GM18511 (cell line): ENCODE results near the gene MEF2B.

Experiments
- ATAC-seq: cut with Tn5 transposase; IDR thresholded peaks from one replicate; pipeline ENCODE4 v1.9.1; 2021; ENCODE audit warnings: mild to moderate bottlenecking, moderate library complexity; ENCODE audit not compliant: unreplicated experiment

MEF2B gene

GRCh38 chr19:19170053-19170872 is at the start of gene MEF2B:
Gene MEF2B, minus strand, starts transcription at chr19:19170263. Its CDS starts 19,528 bp downstream, at chr19:19150735.
- ATAC-seq: peak; percentile 91

DNA sequence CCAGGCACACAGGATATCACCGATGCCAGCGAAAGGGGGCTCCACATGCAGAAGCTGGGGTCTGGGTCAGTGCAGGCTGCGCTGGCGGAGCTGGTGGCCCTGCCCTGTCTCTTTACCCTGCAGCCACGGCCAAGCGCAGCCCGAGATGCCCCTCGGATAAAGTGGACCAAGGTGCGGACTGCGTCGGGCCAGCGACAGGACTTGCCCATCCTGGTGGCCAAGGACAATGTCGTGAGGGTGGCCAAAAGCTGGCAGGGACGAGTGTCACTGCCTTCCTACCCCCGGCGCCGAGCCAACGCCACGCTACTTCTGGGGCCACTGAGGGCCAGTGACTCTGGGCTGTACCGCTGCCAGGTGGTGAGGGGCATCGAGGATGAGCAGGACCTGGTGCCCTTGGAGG is 48.8 kb upstream of the MEF2B start:
- no peak for ATAC-seq

- no peak for ATAC-seq
Measured at GRCh38 chr19:19217099-19217498, 47.0 kb upstream of the MEF2B start.

DNA sequence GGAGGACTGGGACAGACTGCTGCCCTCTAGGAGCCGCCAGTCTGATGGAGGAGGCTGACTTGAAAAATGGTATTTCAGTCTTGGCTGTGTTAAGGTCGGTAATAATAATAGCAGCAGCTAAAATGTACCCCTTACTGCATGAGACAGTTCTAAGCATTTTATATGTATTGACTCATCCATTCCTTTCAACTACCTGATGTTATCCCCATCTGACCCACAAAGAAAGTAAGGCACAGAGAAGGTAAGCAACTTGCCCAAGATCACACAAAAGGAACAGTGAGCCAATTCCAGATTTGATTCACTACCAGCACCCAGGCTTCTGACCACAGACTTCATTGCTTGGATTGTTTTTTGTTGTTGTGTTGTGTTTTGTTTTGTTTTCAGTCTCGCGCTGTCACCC is 45.7 kb upstream of the MEF2B start:
- no peak for ATAC-seq

DNA sequence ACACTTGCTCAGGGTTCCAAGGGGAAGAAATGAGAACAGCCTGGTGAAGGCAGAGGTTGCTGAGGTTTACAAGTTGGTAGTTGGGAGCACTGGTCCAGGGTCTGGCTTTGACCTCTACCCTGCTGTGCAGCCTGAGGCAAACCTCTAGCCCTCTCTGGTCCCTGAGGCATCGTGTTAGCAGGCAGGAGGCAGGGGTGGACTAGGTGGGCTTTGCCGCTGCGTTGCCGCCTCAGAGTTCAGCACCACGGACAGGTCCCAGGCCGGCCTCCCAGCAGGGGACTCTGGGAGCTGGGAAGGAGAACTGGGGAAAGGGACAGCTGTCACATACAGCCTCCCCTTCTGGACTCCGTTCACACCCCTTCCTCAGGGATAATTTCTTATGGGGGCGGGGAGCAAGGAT is 44.8 kb upstream of the MEF2B start:
- ATAC-seq: no peak

GRCh38 chr19:19214159-19214490 is 44.1 kb upstream of the MEF2B start:
- ATAC-seq: no peak

DNA sequence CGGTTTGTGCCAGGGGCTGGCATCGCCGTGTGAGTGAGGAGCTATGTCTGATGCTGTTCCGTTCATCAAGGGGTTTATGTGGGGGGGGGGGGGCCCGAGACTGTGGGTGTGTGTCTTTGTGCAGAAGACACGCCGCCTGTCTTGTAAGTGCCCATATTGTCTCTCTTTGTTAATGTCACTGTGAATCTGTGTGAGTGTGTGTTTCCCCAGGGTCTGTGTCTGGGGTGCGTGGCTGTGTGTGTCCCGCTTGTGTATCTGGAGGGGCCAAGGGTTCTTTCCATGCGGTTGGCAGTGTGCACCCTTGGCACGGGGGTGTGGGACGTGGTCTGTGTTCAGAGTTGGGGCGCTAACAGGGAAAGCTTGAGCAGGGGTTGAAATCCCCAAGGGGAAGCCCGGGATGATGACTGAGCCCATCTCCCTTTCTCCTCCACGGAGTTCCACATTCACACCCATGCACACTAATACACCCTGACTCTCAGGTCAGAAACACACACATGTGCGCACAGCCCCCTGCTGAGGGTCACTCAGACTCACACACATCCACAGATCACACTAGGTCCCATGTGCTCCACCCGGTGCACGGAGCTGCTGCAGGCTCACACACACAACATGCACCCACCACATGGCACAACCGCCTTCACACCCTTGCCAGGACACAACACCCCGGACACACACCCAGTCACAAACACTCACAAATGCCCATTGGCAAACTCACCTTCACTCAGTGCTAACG is 43.5 kb upstream of the MEF2B start:
- no peak for ATAC-seq

DNA sequence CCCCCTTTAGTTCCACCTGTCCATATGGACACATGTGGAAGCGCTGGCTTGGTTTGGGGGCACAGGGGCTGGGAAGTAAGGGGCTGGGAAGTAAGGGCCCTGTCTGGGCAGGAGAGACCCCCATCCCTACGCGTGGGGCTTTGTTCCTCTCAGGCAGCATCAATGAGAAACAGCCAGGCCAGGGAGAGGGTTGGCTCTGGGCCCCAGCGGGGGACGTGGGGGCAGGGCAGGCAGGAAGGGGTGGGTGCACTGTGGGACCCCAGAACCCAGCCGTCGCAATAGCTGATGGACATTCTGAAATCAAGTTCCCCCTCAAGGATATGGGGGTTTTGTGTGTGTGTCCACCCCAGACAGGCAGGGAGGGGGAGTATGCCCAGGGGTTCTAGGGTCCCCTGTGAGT is 42.9 kb upstream of the MEF2B start:
- ATAC-seq: no peak

DNA sequence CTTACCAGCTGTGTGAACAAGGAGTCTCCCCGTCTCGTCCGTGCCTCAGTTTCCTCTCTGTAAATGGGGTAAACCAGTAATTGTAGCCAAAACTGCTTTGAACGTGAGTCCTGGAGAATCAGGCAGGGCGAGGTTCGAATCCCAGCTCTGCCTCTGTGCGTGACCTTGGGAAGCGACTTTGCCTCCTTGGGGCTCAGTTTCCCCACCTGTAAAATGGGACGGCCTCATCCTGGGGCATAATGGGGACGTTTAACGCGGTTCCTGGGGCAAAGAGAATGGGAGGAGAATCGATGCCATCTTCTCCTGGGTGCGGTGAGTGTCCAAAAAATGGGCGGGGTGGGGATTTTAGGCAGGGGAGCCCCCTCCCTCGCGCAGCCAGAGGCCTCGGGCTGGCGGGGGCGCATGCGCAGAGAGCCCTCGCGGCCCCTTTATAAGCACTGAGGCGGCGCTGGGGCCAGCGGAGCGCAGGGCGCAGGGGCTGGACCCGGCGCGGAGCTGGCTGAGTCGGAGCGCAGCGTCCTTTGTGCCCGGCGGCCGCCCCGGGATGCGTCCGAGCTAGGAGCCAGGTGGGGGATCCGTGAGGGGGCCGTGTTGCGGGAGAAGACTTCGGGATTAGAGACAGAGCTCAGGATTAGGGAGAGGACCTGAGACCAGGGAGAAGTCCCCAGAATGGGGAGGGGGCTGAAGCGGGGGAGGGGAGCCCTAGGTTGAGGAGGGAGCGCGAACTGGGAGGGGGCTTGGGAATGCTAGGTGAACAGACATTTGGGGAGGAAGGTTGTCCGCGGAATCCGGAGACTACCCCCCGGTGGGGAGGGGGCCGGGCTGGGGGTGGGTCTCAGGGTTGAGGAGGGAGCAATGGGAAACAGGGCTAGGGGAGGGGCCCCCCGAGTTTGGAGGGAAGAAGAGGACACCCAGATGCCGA is 41.7 kb upstream of the MEF2B start, which contains the start of gene NCAN:
NCAN (plus strand) TSS at position 460 of the 922 bp plus-strand sequence. CDS start 4,996 bp downstream, outside the sequence.
- no peak for ATAC-seq

DNA sequence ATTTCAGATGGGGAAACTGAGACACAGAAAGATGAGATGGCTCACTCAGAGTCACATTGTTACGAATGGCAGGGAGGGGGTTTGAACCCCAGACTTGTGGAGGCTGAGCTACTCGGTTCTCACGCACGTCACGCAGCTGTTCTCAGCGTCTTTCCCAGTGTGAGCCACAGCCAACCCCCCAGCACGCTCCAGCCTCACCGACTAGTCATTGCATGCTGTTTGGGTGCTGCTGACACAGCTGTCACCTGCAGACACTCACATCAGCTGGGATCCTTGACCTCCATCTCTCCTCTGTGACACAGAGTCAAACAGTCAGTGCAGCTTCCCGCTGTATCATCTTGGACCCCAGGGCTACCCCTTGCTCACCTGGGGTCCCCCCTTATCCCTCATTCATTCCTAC is 39.3 kb upstream of the MEF2B start:
- ATAC-seq: no peak

GRCh38 chr19:19207637-19208572 is 37.8 kb upstream of the MEF2B start:
- no peak for ATAC-seq

DNA sequence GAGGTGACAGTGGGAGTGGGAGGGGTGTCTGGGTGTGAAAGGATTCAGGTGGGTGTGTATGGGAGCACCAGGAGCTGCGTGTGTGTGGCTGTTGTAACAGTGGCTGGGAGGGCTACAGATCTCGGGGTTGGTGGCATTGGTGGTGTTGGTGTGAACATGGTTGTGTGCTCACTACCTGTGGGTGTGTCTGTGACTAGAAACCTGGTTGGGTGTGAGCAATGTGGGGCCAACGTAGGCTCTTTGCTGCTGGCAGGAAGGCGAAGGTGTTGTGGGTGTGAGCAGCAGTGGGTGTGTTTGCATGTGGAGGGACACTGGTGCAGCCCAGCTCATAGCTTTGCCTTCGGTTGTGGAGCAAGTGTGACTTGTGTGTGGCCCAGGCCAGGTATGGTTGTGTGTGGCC is 36.9 kb upstream of the MEF2B start:
- ATAC-seq: no peak

GRCh38 chr19:19205416-19206410 is 35.6 kb upstream of the MEF2B start:
- ATAC-seq: no peak

DNA sequence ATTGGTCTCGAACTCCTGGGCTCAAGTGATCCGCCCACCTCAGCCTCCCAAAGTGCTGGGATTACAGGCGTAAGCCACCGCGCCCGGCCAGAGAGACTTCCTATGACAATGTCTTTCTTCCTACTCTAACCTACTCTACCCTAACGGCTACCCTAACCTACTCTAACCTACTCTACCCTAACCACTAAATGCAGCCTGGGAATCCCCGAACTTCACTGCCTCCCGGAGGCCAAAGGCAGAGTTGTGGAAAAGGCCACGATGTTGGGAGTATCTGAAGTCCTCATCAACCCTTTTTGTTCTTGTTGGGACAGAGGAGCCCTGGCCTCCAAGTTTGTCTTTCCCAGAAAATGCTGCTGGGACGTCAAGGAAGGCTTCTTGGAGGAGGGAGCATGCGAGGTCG is 34.1 kb upstream of the MEF2B start:
- no peak for ATAC-seq

GRCh38 chr19:19203012-19203856 is 33.2 kb upstream of the MEF2B start, which contains the start of gene NR2C2AP:
Gene NR2C2AP, minus strand, starts transcription at chr19:19203414. Its CDS starts 354 bp downstream, at chr19:19203060.
- peak; percentile 89 for ATAC-seq

- ATAC-seq: no peak
Measured at GRCh38 chr19:19202707-19203011, 32.6 kb upstream of the MEF2B start.

GRCh38 chr19:19201697-19202630 is 31.9 kb upstream of the MEF2B start:
- ATAC-seq: no peak
